Stimulated activated CD4-positive, alpha-beta T cell treated with anti-CD3 and anti-CD28 coated beads, Interleukin-2, amount 100 ng/mL, for 48 hours (primary cell): ENCODE data around the gene SMTN.
"Not testable (repeated sequence)": the region's sequence is repeated elsewhere in the genome, so short reads cannot be mapped to it uniquely, and the experiment has no call there.

Experiments
- DNase-seq, 2 donors: peaks; one replicate each; pipeline ENCODE4 v3.0.0-alpha.2; 2020

The SMTN gene

DNA sequence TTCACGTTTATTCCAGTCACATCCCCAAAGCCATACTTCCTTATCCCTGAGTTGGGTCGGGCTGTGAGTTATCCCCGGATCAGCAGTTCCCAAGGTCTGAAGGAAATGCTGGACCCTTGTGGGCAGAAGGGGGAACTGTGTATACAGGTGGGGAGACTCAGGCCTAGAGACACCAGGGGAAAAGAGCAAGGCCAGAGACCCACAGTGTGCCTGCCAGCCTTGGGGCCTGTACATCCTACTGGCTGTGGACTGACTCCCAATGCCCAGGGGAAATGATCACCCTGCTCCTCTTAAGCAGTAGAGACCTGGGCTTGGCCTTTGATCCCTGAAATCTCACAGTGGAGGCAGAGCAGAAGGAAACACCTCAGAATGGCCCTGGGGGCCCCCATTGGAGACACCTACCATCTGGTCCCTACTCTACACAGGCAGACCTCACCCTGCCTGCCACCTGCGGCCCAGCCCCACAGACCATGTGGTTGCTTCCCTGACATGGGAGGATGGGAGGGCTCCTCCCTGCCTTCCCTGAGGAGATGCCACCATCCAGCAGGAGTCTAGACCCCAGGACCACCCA lies 25.0 kb downstream of the SMTN start:
- DNase-seq, result no peak

- DNase-seq, result no peak
Observed at GRCh38 chr22:31106731-31107177, 25.6 kb downstream of the SMTN start.

- peak; percentile 78 to 86 for DNase-seq
Observed at GRCh38 chr22:31107178-31107893, 26.2 kb downstream of the SMTN start, which contains the start of gene SELENOM. Gene SELENOM, minus strand, starts transcription at chr22:31107568. Its CDS starts 63 bp downstream, at chr22:31107505.

GRCh38 chr22:31107894-31108218 lies 26.7 kb downstream of the SMTN start:
- DNase-seq, result no peak

DNA sequence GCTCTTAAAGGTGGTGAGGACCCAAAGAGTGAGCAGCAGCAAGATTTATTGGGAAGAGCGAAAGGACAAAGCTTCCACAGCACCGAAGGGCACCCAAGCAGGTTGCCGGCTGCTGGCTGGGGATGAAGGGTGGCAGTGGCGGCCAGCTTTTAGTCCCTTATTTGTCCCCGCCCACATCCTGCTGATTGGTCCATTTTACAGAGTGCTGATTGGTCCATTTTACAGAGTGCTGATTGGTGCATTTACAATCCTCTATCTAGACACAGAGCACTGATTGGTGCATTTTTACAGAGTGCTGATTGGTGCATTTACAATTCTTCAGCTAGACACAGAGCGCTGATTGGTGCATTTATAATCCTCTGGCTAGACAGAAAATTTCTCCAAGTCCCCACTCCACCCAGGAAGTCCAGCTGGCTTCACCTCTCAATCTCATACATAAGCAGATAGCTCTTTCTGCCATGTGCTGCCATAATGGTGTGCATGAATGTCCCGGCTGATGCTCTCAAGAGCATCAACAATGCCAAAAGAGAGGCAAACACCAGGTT lies 31.5 kb downstream of the SMTN start:
- not testable (repeated sequence) for DNase-seq

DNA sequence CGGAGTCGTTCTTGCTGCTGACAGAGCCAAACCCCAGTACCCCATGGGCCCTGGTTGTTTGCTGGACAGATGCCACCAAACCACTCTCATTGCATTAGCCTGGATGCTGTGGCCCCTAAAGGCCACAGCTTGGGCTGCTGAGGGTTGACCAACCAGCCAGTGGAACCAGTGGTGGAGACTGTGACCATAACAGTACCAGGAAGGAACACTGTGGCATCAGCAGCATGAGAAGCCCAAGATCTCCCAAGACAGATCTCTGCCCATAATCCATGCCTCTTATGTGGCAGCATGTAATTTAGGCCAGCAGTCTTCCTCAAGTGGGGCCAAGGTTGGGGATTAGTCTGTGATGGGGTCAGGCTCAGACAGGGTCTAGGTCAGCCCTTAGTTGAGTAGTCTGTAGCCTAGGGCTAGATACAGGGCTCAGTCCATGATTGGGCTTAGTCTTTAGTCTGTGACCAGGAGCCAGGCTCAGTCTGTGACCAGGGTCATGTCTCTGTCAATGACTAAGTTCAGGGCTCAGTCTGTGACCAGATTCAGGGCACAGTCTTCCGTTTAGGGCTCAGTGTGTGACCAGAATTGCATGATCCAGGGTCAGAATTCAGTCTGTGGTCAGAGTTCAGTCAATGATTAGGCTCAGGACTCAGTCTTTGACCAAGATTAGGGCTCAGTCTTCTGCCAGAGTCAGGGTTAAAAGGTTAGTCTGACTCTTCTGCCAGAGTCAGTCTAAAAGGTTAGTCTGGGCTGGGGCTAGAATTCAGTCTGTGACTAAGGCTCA lies 37.1 kb downstream of the SMTN start:
- no peak for DNase-seq

GRCh38 chr22:31119026-31119717 lies 38.1 kb downstream of the SMTN start:
- DNase-seq, result no peak

DNA sequence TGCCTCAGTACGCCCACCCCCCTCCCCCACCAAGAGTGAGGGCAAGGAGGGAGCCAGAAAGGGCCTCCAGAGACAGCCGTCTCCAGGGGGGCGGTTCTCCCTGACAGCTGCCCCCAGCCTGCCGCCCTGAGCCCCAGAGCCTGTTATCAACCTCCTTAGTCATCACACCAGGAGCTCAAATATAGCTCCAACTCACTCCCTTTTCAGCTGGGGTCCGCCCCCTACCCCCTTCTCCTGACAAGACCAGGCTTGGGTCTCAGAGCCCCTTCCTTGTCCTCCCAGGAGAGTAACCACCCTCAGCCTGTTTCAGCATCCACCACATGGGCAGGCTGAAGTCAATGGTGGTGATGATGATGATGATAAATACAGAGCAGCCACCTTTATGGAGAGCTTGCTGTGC lies 39.1 kb downstream of the SMTN start:
- DNase-seq, result no peak

- DNase-seq, result no peak
Observed at GRCh38 chr22:31120642-31121041, 39.5 kb downstream of the SMTN start.

GRCh38 chr22:31121403-31121802 lies 40.3 kb downstream of the SMTN start:
- DNase-seq, result no peak

GRCh38 chr22:31122196-31122531 lies 41.0 kb downstream of the SMTN start:
- no peak for DNase-seq

GRCh38 chr22:31122532-31123291 lies 41.6 kb downstream of the SMTN start, which contains the start of gene INPP5J:
Gene INPP5J, plus strand, starts transcription at chr22:31122966. Its CDS starts 49 bp downstream, at chr22:31123015.
- DNase-seq, result no peak

- no peak for DNase-seq
Observed at GRCh38 chr22:31123292-31123602, 42.1 kb downstream of the SMTN start.

- no peak for DNase-seq
Observed at GRCh38 chr22:31124290-31124689, 43.2 kb downstream of the SMTN start.

GRCh38 chr22:31124811-31125465 lies 43.8 kb downstream of the SMTN start:
- no peak for DNase-seq

DNA sequence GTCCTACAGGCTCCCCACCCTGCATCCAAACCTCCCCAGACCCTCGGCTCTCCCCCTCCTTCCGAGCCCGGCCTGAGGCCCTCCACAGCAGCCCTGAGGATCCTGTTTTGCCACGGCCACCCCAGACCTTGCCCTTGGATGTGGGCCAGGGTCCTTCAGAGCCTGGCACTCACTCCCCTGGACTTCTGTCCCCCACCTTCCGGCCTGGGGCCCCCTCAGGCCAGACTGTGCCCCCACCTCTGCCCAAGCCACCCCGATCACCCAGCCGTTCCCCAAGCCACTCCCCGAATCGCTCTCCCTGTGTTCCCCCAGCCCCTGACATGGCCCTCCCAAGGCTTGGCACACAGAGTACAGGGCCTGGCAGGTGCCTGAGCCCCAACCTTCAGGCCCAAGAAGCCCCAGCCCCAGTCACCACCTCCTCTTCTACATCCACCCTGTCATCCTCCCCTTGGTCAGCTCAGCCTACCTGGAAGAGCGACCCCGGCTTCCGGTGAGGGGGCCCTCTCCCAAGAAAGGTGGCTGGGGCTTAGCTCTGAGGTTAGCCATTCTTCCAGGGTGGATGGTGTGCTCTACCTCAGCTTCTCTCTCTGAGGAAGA lies 44.5 kb downstream of the SMTN start:
- no peak for DNase-seq

DNA sequence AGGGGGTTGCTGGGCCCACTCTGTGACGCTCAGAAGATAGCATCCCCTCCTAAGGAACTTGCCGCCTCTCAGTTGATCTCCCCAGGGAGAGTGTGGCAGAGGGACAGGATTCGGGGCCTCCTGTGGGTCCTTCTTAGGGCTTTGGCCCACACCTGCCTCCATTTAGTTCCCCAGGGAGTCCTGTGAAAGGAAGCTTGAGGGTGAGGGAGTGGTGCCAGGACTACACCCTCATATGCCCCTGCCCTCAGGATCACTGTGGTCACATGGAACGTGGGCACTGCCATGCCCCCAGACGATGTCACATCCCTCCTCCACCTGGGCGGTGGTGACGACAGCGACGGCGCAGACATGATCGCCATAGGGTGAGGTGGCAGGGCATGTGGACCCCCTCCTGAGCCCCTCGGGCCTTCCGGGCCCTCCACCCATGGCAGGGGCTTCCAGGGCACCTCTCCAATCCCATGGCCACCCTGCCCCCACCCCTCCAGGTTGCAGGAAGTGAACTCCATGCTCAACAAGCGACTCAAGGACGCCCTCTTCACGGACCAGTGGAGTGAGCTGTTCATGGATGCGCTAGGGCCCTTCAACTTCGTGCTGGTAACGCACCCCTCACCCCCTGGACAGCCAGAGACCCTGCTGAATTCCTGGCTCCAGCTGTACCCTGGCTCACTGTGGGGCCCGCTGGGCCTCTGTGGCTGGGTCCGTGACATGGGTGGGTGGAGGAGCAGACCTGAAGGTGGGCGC lies 45.2 kb downstream of the SMTN start:
- no peak for DNase-seq

DNA sequence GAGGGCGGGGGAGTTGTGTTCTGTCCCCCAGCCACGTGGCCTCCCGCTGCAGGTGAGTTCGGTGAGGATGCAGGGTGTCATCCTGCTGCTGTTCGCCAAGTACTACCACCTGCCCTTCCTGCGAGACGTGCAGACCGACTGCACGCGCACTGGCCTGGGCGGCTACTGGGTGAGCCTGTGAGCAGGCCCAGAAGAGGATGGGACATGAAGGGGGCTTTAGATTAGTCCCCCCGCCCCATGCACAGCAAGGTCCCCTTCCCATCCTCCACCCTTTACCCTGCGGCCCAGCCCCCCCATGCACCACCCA lies 45.7 kb downstream of the SMTN start:
- DNase-seq, result no peak

DNA sequence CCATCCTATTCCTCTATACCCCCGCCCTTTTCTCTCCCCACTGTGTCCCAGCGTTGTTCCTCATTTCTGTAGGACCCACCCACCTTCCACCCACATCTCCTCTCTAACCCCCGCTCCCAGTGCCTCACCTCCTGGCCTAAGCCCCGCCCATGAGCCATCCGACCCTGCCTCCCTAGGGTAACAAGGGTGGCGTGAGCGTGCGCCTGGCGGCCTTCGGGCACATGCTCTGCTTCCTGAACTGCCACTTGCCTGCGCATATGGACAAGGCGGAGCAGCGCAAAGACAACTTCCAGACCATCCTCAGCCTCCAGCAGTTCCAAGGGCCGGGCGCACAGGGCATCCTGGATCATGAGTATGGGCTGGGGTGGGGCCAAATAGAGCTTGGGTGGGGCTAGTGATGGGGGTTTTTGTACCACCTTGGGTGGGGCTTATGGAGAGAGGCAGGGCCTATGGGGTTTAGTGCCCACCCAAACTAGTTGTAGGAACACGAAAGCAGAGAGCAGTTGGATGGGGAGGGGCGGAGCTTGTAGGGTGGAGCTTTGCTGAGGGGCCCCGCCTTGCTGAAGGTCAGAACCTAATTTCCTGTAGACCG lies 46.2 kb downstream of the SMTN start:
- DNase-seq, result no peak

DNA sequence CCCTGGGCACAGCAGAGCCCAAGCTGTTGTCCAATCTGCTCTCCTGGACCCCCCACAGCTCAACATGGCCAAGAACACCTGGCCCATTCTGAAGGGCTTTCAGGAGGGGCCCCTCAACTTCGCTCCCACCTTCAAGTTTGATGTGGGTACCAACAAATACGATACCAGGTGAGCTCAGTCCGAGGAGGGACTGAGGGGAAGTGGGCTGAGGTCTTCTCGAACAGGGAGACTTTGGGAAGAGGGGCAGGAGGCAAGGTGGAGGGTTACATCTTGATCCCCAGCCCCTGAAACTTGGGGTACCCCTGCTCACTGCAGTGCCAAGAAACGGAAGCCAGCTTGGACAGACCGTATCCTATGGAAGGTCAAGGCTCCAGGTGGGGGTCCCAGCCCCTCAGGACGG lies 47.0 kb downstream of the SMTN start:
- no peak for DNase-seq

GRCh38 chr22:31130873-31131272 lies 49.8 kb downstream of the SMTN start:
- DNase-seq, result no peak
